Measurements from ENCODE around the gene PLEKHA7.
"Not testable (repeated sequence)": the region's sequence is repeated elsewhere in the genome, so short reads cannot be mapped to it uniquely, and the experiment has no call there.

PLEKHA7 gene

GRCh38 chr11:16917941-16918340, 96.3 kb downstream of the PLEKHA7 start:
- no peak for TF ChIP-seq CTCF (IDR thresholded peaks at IDR 0.05)
- no peak for TF ChIP-seq ZFX (IDR thresholded peaks at IDR 0.05; ENCODE audit: borderline replicate concordance)
- peak overlapping the region; percentile 50; the same call in 1 of the 2 replicates for H3K27ac ChIP-seq

- no peak overlapping the region for H3K27ac ChIP-seq
- TF ChIP-seq CTCF (IDR thresholded peaks at IDR 0.05), result no peak
- no peak for TF ChIP-seq ZFX (IDR thresholded peaks at IDR 0.05; ENCODE audit: borderline replicate concordance)
These were observed 101.5 kb downstream of the PLEKHA7 start for GRCh38 chr11:16912692-16913111.

GRCh38 chr11:16911658-16912057, 102.6 kb downstream of the PLEKHA7 start:
- no peak overlapping the region for H3K27ac ChIP-seq
- TF ChIP-seq CTCF (IDR thresholded peaks at IDR 0.05) (no peak), ZFX (IDR thresholded peaks at IDR 0.05; ENCODE audit: borderline replicate concordance) (no peak)

- H3K27ac ChIP-seq, result no peak overlapping the region
- TF ChIP-seq ZFX (IDR thresholded peaks at IDR 0.05; ENCODE audit: borderline replicate concordance), result no peak
- no peak for TF ChIP-seq CTCF (IDR thresholded peaks at IDR 0.05)
These were observed 103.0 kb downstream of the PLEKHA7 start for GRCh38 chr11:16911186-16911585.

- H3K27ac ChIP-seq, result no peak overlapping the region
- TF ChIP-seq CTCF (IDR thresholded peaks at IDR 0.05), result no peak
- TF ChIP-seq ZFX (IDR thresholded peaks at IDR 0.05; ENCODE audit: borderline replicate concordance), result no peak
These were observed 104.7 kb downstream of the PLEKHA7 start for GRCh38 chr11:16909359-16910035.

- TF ChIP-seq ZFX (IDR thresholded peaks at IDR 0.05; ENCODE audit: borderline replicate concordance) (no peak), CTCF (IDR thresholded peaks at IDR 0.05) (no peak)
- no peak overlapping the region for H3K27ac ChIP-seq
These were observed 108.8 kb downstream of the PLEKHA7 start for GRCh38 chr11:16905375-16905774.

- not testable (repeated sequence) for H3K27ac ChIP-seq
These were observed 109.5 kb downstream of the PLEKHA7 start for GRCh38 chr11:16904761-16905160.
